Hippocampal formation (tissue), 2 donors: ENCODE measurements around the gene EIF2D.
A peak's percentile ranks its signal among the peaks of the same experiment; 100 is the strongest.
"Not testable (repeated sequence)": the region's sequence is repeated elsewhere in the genome, so short reads cannot be mapped to it uniquely, and the experiment has no call there.

Experiments
- DNase-seq, 2 donors: peaks; one replicate each; lab custom pipeline; 2025; lab: John Stamatoyannopoulos, UW

Gene EIF2D

DNA sequence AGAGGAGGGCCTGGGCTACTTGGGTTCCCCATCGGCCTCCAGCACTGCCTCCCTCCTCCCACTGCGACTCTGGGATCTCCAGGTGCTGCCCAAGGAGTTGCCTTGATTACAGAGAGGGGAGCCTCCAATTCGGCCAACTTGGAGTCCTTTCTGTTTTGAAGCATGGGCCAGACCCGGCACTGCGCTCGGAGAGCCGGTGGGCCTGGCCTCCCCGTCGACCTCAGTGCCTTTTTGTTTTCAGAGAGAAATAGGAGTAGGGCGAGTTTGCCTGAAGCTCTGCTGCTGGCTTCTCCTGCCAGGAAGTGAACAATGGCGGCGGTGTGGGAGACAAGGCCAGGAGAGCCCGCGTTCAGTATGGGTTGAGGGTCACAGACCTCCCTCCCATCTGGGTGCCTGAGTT is 24.4 kb downstream of the EIF2D start:
- no peak for DNase-seq

- DNase-seq = no peak
Measured at GRCh38 chr1:206586501-206587445, 25.5 kb downstream of the EIF2D start.

DNA sequence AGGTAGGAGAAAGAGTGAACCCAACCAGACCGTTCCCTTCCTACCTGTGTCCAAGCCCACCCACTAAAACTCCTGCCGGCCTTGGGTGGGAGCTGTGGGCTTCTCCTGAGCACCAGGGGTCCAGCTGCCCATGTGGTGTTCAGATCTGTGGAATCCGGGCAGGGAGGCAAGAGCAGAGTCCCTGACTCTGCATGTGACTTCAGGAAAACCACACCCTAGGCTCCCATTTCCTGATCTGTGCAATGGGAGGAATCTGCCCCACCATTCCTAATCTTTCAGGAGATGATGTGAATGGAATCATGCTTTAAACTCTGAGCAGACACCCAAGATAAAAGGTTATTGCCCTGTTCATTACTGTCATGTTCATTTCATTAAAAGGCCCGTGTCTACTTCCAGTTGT is 27.6 kb downstream of the EIF2D start:
- DNase-seq = no peak

- DNase-seq = peak; percentile 64 to 68
Measured at GRCh38 chr1:206583707-206584648, 28.3 kb downstream of the EIF2D start.

DNA sequence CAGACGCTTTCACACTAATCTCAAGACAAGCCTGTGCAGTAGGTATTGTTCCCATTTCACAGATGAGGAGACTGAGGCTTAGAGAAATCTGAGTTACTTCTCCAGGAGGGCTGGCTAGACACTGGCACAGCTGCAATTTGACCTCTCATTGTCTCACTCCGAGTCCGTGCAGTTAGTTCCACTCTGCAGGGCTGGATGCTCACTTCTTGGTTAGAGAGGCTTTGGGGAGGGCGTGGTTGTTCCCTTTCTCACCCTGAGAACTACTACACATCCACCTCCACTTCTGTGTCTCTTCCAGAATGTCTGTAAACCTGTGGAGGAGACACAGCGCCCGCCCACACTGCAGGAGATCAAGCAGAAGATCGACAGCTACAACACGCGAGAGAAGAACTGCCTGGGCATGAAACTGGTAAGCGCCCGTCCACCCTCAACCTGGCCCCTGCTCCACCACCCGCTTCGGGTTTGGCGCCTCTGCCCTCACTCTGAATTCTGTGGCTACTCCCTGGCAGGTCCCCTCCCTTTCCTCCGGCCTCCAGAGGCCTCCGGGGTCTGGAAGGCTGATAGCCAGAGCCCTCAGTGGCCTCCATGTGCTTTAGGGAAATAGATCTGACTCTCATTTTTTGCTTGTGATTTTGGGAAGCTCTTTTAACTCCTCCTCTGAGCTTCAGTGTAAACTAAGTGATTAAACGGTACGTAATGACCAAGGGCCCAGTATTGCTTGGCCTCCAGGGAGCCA is 29.1 kb downstream of the EIF2D start:
- no peak for DNase-seq

GRCh38 chr1:206582537-206582936 is 29.7 kb downstream of the EIF2D start:
- no peak for DNase-seq

GRCh38 chr1:206581571-206581981 is 30.7 kb downstream of the EIF2D start:
- DNase-seq = no peak

DNA sequence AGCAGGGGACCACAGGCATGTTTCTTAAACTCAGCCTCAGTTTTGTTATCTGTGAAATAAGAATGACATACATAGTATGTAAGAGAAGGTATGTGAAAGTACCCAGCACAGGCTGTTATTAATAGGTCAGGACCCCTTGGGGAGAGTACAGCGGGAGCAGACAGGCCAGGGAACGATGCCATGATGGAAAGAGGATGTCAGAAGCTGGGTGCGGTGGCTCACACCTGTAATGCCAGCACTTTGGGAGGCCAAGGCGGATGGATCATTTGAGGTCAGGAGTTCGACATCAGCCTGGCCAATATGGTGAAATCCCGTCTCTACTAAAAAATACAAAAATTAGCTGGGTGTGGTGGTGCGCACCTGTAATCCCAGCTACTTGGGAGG is 31.2 kb downstream of the EIF2D start:
- DNase-seq = not testable (repeated sequence)

GRCh38 chr1:206580438-206581113 is 31.7 kb downstream of the EIF2D start:
- DNase-seq = no peak

- DNase-seq = peak; percentile 46 to 47
Measured at GRCh38 chr1:206579747-206580437, 32.4 kb downstream of the EIF2D start.

DNA sequence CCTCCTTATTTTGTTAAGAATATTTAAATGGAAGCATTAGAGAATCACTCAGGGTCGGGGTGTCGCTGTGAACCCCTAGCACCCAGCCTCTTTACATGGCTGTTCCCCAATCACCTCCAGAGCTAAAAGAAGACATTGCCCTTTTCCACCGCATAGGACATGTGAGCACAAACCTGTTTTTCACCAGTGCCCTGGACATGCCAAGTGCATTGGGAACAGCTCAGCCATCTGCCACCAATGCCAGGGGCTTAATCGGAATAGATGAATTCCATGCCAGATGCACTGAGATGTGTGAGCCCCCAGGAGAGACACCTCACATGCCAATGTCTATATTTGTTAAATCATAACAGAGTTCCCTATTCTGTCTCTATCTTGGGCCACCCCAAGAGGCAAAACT is 33.3 kb downstream of the EIF2D start:
- no peak for DNase-seq

- no peak for DNase-seq
Measured at GRCh38 chr1:206578068-206578977, 33.9 kb downstream of the EIF2D start.

- no peak for DNase-seq
Measured at GRCh38 chr1:206577626-206578025, 34.6 kb downstream of the EIF2D start.

- no peak for DNase-seq
Measured at GRCh38 chr1:206575894-206576737, 36.1 kb downstream of the EIF2D start.

DNA sequence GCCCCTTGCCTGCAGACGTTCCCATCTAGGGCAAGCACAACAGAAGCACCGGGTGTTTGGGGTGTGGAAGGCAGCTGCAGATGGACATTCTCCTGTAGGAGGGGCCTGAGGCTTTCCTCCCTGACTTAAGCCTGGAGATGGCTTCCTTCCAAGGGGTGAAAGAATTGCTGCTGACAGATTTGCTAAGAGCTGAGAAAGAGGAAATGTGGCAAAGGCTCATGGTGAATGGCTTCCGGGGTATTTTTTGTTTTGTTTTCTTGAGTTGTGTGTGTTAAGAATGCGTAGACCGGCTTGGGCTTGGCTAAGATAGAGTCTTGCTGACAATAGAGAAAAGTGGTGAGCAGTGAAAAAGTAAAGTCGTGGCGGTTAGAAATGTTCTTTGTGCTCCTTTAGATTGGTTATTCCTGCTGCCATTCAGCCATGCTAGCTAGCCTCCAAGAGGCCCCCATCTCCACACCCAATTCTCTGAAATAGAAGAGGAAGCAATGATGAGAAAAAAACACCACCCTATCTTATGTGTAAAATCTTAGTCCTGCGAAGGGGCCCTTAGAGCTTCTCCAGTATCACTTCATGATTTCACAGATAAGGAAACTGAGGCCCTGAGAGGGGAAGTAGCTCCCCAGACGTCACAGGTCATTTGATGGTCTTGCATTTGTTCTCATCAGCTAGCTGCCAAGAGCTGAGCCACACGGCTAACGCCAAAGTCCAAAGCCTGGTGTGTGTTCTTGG is 36.9 kb downstream of the EIF2D start:
- no peak for DNase-seq

GRCh38 chr1:206573762-206574161 is 38.5 kb downstream of the EIF2D start:
- no peak for DNase-seq

GRCh38 chr1:206573319-206573718 is 38.9 kb downstream of the EIF2D start:
- DNase-seq = no peak

GRCh38 chr1:206572835-206573234 is 39.4 kb downstream of the EIF2D start:
- no peak for DNase-seq
